HCT116 (cell line): ENCODE data around the gene PRKAG1.

Experiments
- CEBPB ChIP-seq: IDR thresholded peaks from 2 replicates; pipeline ENCODE4 v1.6.1; 2012; ENCODE audit warnings: low read depth
- EZH2 ChIP-seq: fragments of 200-600 bp; sonication (generic); IDR thresholded peaks from 2 replicates; pipeline ENCODE4 v1.6.1; 2017; ENCODE audit warnings: antibody characterized with exemption, mixed run types
- EZH2phosphoT487 ChIP-seq: fragments of 200-600 bp; IDR thresholded peaks from 2 replicates; pipeline ENCODE4 v1.6.1; 2018; ENCODE audit warnings: antibody characterized with exemption, borderline replicate concordance
- FOSL1 ChIP-seq: IDR thresholded peaks from 2 replicates; pipeline ENCODE4 v1.6.1; 2012; ENCODE audit warnings: low read depth
- POLR2A ChIP-seq: IDR thresholded peaks from 2 replicates; pipeline ENCODE4 v1.7.0; 2011; ENCODE audit warnings: borderline replicate concordance; ENCODE audit not compliant: insufficient read depth, insufficient read length; ENCODE audit errors: extremely low read depth
- POLR2AphosphoS5 ChIP-seq: IDR thresholded peaks from 2 replicates; pipeline ENCODE4 v1.6.1; 2011; ENCODE audit warnings: mild to moderate bottlenecking, low read depth, low read length, moderate library complexity
- TF ChIP-seq, protein P1 (sequence below), 3 experiments: fragments of 200-600 bp in 1 of 3; sonication (generic) in 1 of 3; IDR thresholded peaks in 2 of 3; conservative IDR thresholded peaks in 1 of 3; 2 replicates each; pipeline ENCODE4 v1.5.1; 2012 to 2017; ENCODE audit warnings: low read depth in 2 of 3, low read length in 2 of 3, antibody characterized with exemption in 1 of 3, borderline replicate concordance in 1 of 3, control low read depth in 1 of 3, mild to moderate bottlenecking in 1 of 3, mixed read lengths in 1 of 3, mixed run types in 1 of 3, moderate library complexity in 1 of 3; ENCODE audit not compliant: insufficient read depth in 1 of 3
- TF ChIP-seq, protein P2 (sequence below): IDR thresholded peaks from 2 replicates; pipeline ENCODE4 v1.6.1; 2012
- TF ChIP-seq, protein P3 (sequence below): IDR thresholded peaks from 2 replicates; pipeline ENCODE4 v1.6.1; 2012; ENCODE audit warnings: low read depth

DNA sequence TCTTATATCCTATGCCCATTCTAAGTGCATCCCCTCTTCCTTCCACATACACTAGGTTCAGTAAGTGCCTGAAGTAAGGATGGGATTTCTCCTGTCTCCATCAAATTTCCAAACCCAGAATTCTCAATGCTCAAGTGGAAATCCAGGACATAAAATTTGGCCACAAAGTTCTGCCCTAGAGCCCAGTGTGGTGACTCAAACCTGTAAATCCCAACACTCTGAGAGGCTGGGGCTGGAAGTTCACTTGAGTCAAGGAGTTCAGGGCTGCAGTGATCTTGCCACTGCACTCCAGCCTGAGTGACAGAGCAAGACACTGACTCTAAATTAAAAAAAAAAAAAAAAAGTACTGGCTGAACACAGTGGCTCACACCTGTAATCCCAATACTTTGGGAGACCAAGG lies 56.8 kb downstream of the PRKAG1 start:
- TF ChIP-seq EZH2 (no peak), POLR2A (no peak), FOSL1 (no peak), EZH2phosphoT487 (no peak), POLR2AphosphoS5 (no peak), CEBPB (no peak)
- TF ChIP-seq, protein P1, sequence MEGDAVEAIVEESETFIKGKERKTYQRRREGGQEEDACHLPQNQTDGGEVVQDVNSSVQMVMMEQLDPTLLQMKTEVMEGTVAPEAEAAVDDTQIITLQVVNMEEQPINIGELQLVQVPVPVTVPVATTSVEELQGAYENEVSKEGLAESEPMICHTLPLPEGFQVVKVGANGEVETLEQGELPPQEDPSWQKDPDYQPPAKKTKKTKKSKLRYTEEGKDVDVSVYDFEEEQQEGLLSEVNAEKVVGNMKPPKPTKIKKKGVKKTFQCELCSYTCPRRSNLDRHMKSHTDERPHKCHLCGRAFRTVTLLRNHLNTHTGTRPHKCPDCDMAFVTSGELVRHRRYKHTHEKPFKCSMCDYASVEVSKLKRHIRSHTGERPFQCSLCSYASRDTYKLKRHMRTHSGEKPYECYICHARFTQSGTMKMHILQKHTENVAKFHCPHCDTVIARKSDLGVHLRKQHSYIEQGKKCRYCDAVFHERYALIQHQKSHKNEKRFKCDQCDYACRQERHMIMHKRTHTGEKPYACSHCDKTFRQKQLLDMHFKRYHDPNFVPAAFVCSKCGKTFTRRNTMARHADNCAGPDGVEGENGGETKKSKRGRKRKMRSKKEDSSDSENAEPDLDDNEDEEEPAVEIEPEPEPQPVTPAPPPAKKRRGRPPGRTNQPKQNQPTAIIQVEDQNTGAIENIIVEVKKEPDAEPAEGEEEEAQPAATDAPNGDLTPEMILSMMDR (IDR thresholded peaks at IDR 0.05 in 2 of 3, conservative IDR thresholded peaks at IDR 0.05 in 1 of 3; ENCODE audit: borderline replicate concordance in 1 of 3, insufficient read depth in 1 of 3, low read depth in 2 of 3, low read length in 2 of 3), result no peak
- TF ChIP-seq, protein P2, sequence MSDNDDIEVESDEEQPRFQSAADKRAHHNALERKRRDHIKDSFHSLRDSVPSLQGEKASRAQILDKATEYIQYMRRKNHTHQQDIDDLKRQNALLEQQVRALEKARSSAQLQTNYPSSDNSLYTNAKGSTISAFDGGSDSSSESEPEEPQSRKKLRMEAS, result no peak
- TF ChIP-seq, protein P3, sequence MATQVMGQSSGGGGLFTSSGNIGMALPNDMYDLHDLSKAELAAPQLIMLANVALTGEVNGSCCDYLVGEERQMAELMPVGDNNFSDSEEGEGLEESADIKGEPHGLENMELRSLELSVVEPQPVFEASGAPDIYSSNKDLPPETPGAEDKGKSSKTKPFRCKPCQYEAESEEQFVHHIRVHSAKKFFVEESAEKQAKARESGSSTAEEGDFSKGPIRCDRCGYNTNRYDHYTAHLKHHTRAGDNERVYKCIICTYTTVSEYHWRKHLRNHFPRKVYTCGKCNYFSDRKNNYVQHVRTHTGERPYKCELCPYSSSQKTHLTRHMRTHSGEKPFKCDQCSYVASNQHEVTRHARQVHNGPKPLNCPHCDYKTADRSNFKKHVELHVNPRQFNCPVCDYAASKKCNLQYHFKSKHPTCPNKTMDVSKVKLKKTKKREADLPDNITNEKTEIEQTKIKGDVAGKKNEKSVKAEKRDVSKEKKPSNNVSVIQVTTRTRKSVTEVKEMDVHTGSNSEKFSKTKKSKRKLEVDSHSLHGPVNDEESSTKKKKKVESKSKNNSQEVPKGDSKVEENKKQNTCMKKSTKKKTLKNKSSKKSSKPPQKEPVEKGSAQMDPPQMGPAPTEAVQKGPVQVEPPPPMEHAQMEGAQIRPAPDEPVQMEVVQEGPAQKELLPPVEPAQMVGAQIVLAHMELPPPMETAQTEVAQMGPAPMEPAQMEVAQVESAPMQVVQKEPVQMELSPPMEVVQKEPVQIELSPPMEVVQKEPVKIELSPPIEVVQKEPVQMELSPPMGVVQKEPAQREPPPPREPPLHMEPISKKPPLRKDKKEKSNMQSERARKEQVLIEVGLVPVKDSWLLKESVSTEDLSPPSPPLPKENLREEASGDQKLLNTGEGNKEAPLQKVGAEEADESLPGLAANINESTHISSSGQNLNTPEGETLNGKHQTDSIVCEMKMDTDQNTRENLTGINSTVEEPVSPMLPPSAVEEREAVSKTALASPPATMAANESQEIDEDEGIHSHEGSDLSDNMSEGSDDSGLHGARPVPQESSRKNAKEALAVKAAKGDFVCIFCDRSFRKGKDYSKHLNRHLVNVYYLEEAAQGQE, result no peak
